ENCODE measurements around the gene ATCAY. TPM values are rescaled to one million over a fixed set of nuclear protein-coding genes. Genes with fewer than 3 reads are reported as not detected.

The ATCAY gene
- total and polyA plus RNA-seq, 3 donors from 2014 or later = 0.32 to 4.8 (median 1.7) TPM

- Histone ChIP-seq H3K4me3 (no peak overlapping the region), H3K27ac (no peak overlapping the region), H3K9me3 (no peaks in the 10 kb centered on the region), H3K27me3 (no peaks in the 10 kb centered on the region), H3K4me1 (no peaks in the 10 kb centered on the region), H3K36me3 (ENCODE audit: low read depth, missing control alignments) (no peaks in the 10 kb centered on the region)
- intact Hi-C loops (cut with DNase I; ENCODE audit: low total_unique reads) = no loop called here
- no peak for DNase-seq
- WGBS, 2 donors = 67 to 68% methylated on average over 9 of the region's 9 CpGs
- TF ChIP-seq CTCF (IDR thresholded peaks at IDR 0.05) = no peak
- TF ChIP-seq POLR2A (IDR thresholded peaks at IDR 0.05) = no peak
Observed at GRCh38 chr19:3914199-3914598, 33.7 kb downstream of the ATCAY start.

GRCh38 chr19:3916033-3916432, 35.5 kb downstream of the ATCAY start:
- WGBS, 2 donors = 94 to 95% methylated on average over 5 of the region's 5 CpGs
- H3K9me3 ChIP-seq = no peaks in the 10 kb centered on the region

GRCh38 chr19:3919793-3920192, 39.3 kb downstream of the ATCAY start:
- intact Hi-C loops (cut with DNase I; ENCODE audit: low total_unique reads) = no loop called here
- 93 to 96% methylated on average over 8 of the region's 8 CpGs for WGBS, 2 donors
- no peak overlapping the region for H3K27ac ChIP-seq
- no peaks in the 10 kb centered on the region for H3K36me3 ChIP-seq (ENCODE audit: low read depth, missing control alignments)
- H3K9me3 ChIP-seq = no peaks in the 10 kb centered on the region
- TF ChIP-seq POLR2A (IDR thresholded peaks at IDR 0.05) = no peak
- no peak for TF ChIP-seq CTCF (IDR thresholded peaks at IDR 0.05)
- no peaks in the 10 kb centered on the region for H3K4me1 ChIP-seq
- no peak for DNase-seq
- no peak overlapping the region for H3K4me3 ChIP-seq
- H3K27me3 ChIP-seq = no peaks in the 10 kb centered on the region

More at GRCh38 chr19:3916033-3916432, 35.5 kb downstream of the ATCAY start:
- intact Hi-C loops (cut with DNase I; ENCODE audit: low total_unique reads) = no loop called here
- Histone ChIP-seq H3K4me1 (no peaks in the 10 kb centered on the region), H3K27me3 (no peaks in the 10 kb centered on the region), H3K36me3 (ENCODE audit: low read depth, missing control alignments) (no peaks in the 10 kb centered on the region), H3K4me3 (no peak overlapping the region), H3K27ac (no peak overlapping the region)
- TF ChIP-seq POLR2A (IDR thresholded peaks at IDR 0.05) = no peak
- TF ChIP-seq CTCF (IDR thresholded peaks at IDR 0.05) = no peak
- DNase-seq = no peak

GRCh38 chr19:3923096-3923758, 42.7 kb downstream of the ATCAY start:
- Histone ChIP-seq H3K4me3 (no peak overlapping the region), H3K4me1 (no peaks in the 10 kb centered on the region), H3K36me3 (ENCODE audit: low read depth, missing control alignments) (no peaks in the 10 kb centered on the region), H3K9me3 (no peaks in the 10 kb centered on the region), H3K27ac (no peak overlapping the region), H3K27me3 (no peaks in the 10 kb centered on the region)
- DNase-seq = no peak
- TF ChIP-seq CTCF (IDR thresholded peaks at IDR 0.05) (no peak), POLR2A (IDR thresholded peaks at IDR 0.05) (no peak)
- intact Hi-C loops (cut with DNase I; ENCODE audit: low total_unique reads) = no loop called here

- H3K9me3 ChIP-seq = no peaks in the 10 kb centered on the region
- DNase-seq = no peak
- H3K27me3 ChIP-seq = no peaks in the 10 kb centered on the region
- TF ChIP-seq CTCF (IDR thresholded peaks at IDR 0.05) (no peak), POLR2A (IDR thresholded peaks at IDR 0.05) (no peak)
- no peak overlapping the region for H3K4me3 ChIP-seq
- no peak overlapping the region for H3K27ac ChIP-seq
- WGBS, 2 donors = 79 to 84% methylated on average over 1 of the region's 1 CpG
- intact Hi-C loops (cut with DNase I; ENCODE audit: low total_unique reads) = no loop called here
- no peaks in the 10 kb centered on the region for H3K36me3 ChIP-seq (ENCODE audit: low read depth, missing control alignments)
- H3K4me1 ChIP-seq = no peaks in the 10 kb centered on the region
Observed at GRCh38 chr19:3923912-3924311, 43.4 kb downstream of the ATCAY start.

Measured in testis (tissue), 3 donors.